ENCODE measurements around the gene CNTN2. TPM values are rescaled to one million over a fixed set of nuclear protein-coding genes. Genes with fewer than 3 reads are reported as not detected.

CNTN2 gene
- total and polyA plus RNA-seq, 2 of the 8 experiments (the other 6 are each of a cell fraction or from before 2014, with no cell fraction given), result 1.2 to 3.9 TPM

DNA sequence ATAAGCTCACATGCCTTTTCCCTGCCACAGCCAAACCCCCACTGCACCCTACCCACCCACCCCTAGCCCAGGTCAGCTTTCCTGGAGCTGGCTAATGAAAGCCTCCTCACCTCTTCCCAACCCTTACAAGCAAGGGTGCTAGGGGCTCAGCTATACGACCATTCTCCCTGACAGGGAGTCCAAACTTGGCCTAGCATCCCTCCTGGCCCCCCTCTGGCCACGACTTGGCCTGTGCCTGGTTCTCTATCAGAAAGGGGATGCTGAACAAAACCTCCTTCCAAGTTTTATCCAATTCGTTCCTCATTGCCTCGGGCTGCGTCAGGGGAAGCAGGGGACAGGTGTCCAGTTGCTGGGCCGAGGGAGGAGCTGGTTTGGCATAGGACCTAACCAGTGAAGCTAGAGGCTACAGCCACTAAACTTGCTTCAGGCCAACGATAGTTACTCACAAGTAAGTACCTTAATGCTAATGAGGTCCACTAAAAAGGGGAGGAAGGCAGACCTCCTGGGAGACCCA, 32.7 kb downstream of the CNTN2 start (continued):
- no peak for TF ChIP-seq CHD1 (IDR thresholded peaks at IDR 0.05; ENCODE audit: low read depth, low read length)
- no peak for TF ChIP-seq TEAD4 (IDR thresholded peaks at IDR 0.05; ENCODE audit: low read depth, low read length)
- TF ChIP-seq SP4 (IDR thresholded peaks at IDR 0.05; ENCODE audit: low read length), result no peak

Data from H1 (cell line).